LoVo (cell line): ENCODE results near the gene LPGAT1.
"Not testable (repeated sequence)": the region's sequence is repeated elsewhere in the genome, so short reads cannot be mapped to it uniquely, and the experiment has no call there.

ENCODE experiments used
- DNase-seq: peaks from one replicate; pipeline ENCODE4 v3.0.0-alpha.2; 2016; ENCODE audit warnings: low spot score

LPGAT1 gene

DNA sequence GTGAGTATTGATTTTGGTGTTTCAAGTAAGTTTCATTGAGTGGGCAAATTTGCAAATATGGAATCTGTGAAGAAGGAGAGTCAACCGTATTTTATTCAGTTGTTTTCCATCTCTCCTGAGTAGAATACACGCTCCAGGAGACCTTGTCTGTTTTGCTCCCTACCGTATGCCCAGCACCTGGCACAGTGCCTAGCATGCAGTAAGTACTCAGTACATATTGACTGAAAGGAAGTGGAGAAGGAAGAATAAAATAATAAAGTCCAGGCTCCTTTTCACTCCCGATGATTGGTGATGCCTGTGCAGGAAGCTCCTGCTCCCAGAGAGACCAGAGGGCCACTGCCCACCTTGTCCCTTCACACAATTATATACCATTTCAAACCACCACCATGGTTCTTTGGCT lies 95.8 kb downstream of the LPGAT1 start:
- no peak for DNase-seq

- no peak for DNase-seq
These were observed 96.2 kb downstream of the LPGAT1 start for GRCh38 chr1:211734359-211734758.

DNA sequence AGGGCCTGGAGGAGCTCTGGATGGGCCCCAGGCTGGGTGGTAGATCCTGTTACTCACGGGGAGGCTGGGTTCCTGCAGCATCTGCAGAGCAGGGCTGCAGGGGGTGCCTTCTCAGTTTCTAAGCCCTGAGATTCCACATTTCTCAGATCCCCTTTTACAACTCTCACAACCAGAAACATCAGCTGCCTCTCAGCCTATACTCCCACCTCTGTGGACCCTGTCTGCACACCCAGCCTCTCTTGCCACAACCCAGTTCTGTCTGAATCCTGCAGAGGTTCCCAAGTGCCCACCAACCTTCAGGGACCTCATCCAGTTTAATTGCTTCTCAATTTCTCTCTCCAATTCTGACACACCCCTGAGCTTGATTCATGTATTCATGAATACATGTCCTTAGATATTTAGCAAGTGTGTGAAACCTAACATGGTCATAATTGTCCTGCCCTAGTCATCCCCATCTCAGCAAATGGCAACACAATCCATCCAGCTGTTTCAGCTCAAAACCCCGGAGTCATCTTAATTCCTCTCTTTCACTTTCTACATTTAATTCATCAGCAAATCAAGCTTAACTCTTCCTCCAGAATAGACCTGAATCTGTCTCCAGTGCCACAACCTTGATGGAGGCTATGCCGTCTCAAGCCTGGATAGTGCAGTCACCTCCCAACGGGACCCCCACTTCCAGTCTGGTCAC lies 98.1 kb downstream of the LPGAT1 start:
- DNase-seq: no peak

DNA sequence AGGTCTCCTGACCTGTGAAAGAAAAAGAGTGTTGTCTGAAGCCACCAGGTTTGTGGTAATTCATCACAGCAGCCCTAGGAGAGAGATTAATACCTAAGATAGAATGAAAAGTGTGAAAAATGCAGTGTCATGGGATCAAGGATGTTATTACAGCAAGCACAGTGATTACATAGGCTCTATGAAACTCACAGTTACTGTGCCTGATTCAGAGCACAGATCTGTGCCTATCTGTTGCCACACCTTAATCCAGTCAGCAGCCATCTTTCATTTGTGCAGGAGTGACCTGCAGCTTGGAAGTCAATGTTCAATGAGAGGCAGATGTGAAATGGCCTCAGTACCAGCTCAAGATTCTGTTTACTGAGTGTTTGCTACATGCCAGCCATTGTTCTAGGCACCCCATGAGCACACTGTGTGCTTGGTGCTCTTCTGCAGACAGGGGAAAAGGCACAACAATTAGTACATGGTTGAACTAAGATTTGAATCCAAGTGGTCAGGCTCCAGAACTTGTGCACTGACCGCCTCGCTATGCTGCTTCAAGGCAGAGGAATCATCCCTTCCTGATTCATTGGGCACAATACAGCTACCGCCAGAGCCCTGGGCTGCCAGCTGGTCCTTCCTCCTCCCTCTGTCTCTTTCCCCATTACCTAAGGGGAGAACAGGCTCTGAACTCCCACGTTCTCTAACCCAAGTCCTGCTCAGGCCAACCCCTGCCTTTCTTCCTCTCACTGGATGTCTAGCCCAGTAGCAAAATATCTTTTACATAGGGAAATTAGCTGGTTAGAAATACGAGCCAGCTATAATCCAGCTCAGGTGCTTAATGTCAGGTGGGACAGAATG lies 98.9 kb downstream of the LPGAT1 start:
- no peak for DNase-seq

- DNase-seq: no peak
These were observed 100.2 kb downstream of the LPGAT1 start for GRCh38 chr1:211730347-211730746.

GRCh38 chr1:211729238-211729637 lies 101.3 kb downstream of the LPGAT1 start:
- no peak for DNase-seq

DNA sequence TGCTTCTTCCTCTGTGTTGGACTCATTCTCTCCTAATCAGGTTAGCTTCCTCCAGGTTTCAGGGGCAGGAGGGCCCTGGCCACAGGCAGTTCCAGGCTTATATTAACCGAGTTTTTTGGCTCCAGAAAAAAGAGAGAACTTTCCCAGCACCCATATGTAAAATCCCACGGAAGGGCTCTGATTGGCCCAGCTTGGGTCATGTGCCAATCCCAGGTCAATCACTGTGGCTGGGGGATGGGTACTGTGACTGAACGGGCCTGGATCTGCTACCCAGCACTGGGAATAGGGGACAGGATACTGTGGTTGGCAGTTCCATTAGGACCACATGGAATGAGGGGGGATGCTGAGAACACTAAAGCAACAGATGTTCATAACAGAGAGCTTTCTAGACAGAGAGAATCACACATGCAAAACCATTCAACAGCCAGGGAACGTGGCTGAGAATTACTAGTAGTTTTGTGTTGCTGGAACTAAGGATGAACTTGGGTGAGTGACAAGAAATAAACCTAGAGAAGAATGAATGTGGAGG lies 104.0 kb downstream of the LPGAT1 start:
- no peak for DNase-seq

DNA sequence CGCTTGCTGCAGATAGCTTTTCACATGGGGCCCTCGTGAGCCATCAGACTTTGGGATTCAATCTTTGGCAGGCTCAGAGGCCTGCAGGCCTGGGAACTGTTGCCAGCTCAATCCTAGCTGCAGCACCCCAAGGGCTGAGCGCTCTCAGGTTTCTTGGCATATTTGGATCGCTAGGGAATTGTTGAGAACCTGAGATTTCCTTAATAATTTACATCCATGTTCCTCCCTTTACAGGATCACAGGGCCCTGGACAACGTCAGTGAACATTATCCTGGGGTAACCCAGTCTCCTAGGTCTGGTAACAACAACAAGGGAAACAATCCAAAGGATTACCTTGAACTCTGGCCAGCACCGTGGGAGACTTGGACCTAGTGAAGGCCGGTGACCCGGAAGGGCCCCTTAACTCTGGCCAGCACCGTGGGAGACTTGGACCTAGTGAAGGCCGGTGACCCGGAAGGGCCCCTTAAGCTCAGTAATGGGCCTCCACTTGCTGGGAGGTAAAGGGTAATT lies 105.8 kb downstream of the LPGAT1 start:
- DNase-seq: no peak

DNA sequence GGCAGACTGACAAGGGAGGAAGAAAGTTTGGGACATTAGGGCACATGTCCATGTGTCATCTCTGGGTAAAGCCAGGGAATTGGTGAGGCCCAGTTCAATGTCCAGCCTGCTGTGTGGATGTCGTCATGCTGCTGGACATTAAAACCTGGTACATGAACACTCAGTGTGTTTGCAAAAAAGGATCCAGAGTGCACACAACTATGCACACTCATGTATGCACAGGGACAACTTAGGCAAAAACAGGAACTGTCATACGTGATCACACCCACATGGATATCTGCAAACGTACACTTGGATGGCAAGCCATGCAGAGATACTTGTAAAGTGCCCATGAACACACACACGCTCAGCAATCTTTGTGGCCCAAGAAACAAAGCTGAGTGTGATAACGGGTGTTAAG lies 107.3 kb downstream of the LPGAT1 start:
- no peak for DNase-seq

DNA sequence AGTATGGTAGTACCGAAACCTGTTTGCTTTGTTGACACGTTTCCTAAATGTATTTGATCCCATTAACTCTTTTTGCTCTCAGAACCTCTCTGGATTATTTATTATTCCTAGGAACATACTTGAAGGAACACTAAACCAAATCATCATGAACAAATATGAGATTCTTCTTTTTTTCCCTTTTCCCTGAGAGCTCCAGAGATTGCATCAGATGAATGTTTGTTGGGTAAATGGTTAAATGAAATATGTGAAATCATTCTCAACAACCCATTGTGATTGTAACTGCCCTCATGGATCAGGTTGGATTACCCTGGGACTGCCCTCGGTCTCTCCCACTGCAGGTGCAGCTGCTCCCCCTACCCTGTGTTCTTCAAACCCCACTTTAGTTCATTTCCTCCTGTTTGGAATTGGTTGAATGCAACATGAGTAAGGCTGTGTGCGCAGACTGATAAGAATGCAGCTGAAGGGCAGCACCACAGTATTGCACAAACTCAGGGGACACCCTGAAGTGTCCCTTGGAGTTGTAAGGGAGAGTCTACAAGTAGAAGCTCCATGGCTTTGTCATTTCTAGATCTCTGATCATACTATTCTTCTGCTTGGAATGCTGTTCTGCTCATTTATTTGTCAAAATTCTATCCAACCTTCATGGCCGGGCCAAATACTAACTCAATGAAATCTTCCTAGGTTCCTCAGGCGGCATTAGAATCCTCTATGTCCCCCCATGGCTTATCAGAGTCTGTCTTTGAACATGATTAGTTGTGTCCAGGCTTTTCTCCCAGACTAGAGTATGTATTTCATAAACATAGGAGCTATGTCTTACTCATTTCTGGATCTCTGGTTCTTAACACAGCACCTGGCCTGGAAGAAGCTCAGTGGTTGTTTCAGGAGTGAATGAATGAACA lies 108.0 kb downstream of the LPGAT1 start:
- no peak for DNase-seq

GRCh38 chr1:211716555-211716954 lies 114.0 kb downstream of the LPGAT1 start:
- DNase-seq: not testable (repeated sequence)

- DNase-seq: no peak
These were observed 114.6 kb downstream of the LPGAT1 start for GRCh38 chr1:211715971-211716370.

- no peak for DNase-seq
These were observed 116.4 kb downstream of the LPGAT1 start for GRCh38 chr1:211714154-211714553.

- DNase-seq: no peak
These were observed 117.3 kb downstream of the LPGAT1 start for GRCh38 chr1:211713231-211713630.

- DNase-seq: no peak
These were observed 119.3 kb downstream of the LPGAT1 start for GRCh38 chr1:211711315-211711705.

- DNase-seq: no peak
These were observed 119.8 kb downstream of the LPGAT1 start for GRCh38 chr1:211710566-211711314.

DNA sequence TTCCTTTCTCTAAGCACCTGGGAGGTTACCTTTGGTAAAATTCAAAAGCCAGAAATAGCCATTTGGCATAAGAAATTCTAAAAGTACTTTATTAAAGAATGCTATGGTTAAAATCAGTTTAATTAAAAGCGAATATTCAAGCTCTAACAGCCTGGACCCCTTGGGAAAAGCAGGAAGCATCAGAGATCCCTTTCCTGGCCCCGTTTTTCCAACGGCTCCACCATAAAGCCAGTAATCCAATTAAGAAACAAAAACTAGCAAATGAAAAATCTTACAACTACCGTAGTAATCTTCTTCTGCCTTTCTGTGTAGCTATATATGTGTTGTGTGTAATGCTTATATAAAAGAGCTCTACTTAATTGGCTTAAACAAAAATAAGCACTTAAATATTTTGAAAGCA lies 121.6 kb downstream of the LPGAT1 start:
- DNase-seq: no peak

DNA sequence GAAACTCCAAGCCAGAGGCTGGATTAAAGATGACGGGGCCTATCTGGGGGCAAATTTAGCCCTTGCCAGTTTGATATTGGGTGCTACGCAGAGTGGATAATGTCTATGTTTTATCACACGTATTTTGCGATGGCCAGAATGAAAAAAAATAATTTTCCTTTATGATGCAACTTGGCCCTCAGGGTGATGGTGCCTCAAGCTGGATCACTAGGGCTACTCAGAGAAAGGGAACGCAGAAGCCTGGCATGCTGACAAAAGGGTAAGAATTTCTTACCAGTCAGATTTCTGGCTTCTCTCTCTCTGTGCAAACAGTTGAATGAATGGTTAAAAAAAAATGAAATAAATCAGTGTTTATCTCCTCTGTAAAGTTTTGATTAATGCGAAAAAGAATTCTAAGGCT lies 122.6 kb downstream of the LPGAT1 start:
- DNase-seq: no peak

- no peak for DNase-seq
These were observed 125.0 kb downstream of the LPGAT1 start for GRCh38 chr1:211705467-211706091.

DNA sequence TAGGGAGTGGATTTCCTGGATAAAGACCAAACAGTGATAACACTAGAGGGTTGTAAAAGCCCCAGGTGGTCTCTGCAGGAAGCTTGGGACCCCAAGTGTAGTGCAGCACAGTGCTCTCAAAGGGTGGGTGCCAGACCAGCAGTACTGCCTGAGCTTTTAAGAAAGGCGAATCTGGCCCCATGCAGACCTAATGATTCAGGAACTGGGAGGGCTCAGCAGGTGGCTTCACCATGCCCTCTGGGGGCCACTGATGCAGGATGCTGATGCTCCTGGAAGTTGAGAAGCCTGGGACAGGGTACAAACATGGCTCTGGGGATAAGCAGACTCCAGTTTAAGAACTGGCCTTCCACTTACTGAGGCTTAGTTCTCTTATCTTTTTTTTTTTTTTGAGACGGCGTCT lies 126.0 kb downstream of the LPGAT1 start:
- DNase-seq: no peak
